Chondrocyte (in vitro differentiated cells): ENCODE results near the gene SPDYE16. TPM values are rescaled to one million over a fixed set of nuclear protein-coding genes. Genes with fewer than 3 reads are reported as not detected.
"Not testable (repeated sequence)": the region's sequence is repeated elsewhere in the genome, so short reads cannot be mapped to it uniquely, and the experiment has no call there.

Experiments used
- DNase-seq: peaks from one replicate; pipeline ENCODE4 v3.0.0; 2021; ENCODE audit warnings: mixed read lengths, low spot score
- H3K27ac Mint-ChIP-seq: one replicate; pipeline ENCODE4 v1.8.0; 2021; ENCODE audit warnings: mild to moderate bottlenecking, moderate library complexity, mixed read lengths; ENCODE audit not compliant: unreplicated experiment
- H3K27me3 Mint-ChIP-seq: 2 replicates; pipeline ENCODE4 v1.8.0; 2021; ENCODE audit warnings: low read depth, mixed read lengths
- H3K36me3 Mint-ChIP-seq: 2 replicates; pipeline ENCODE4 v1.8.0; 2021; ENCODE audit warnings: low read depth, mixed read lengths
- H3K4me1 Mint-ChIP-seq: 2 replicates; pipeline ENCODE4 v1.8.0; 2021; ENCODE audit warnings: low read depth, mild to moderate bottlenecking, mixed read lengths
- H3K4me3 Mint-ChIP-seq: one replicate; pipeline ENCODE4 v1.8.0; 2021; ENCODE audit warnings: mild to moderate bottlenecking, moderate library complexity, mixed read lengths; ENCODE audit not compliant: unreplicated experiment
- H3K9me3 Mint-ChIP-seq: 2 replicates; pipeline ENCODE4 v1.8.0; 2021; ENCODE audit warnings: low read depth, mixed read lengths
- CTCF ChIP-seq: fragments of 200-600 bp; sonication (generic); IDR thresholded peaks from 2 replicates; pipeline ENCODE4 v1.5.0; 2021; ENCODE audit warnings: antibody characterized with exemption, mild to moderate bottlenecking, moderate library complexity
- total RNA-seq: library from RNA; stranded (reverse); gene quantifications from 3 replicates; pipeline ENCODE4 v1.2.1, GENCODE V29; 2021

SPDYE16 gene
- total RNA-seq, 1 donor from 2014 or later = not detected

DNA sequence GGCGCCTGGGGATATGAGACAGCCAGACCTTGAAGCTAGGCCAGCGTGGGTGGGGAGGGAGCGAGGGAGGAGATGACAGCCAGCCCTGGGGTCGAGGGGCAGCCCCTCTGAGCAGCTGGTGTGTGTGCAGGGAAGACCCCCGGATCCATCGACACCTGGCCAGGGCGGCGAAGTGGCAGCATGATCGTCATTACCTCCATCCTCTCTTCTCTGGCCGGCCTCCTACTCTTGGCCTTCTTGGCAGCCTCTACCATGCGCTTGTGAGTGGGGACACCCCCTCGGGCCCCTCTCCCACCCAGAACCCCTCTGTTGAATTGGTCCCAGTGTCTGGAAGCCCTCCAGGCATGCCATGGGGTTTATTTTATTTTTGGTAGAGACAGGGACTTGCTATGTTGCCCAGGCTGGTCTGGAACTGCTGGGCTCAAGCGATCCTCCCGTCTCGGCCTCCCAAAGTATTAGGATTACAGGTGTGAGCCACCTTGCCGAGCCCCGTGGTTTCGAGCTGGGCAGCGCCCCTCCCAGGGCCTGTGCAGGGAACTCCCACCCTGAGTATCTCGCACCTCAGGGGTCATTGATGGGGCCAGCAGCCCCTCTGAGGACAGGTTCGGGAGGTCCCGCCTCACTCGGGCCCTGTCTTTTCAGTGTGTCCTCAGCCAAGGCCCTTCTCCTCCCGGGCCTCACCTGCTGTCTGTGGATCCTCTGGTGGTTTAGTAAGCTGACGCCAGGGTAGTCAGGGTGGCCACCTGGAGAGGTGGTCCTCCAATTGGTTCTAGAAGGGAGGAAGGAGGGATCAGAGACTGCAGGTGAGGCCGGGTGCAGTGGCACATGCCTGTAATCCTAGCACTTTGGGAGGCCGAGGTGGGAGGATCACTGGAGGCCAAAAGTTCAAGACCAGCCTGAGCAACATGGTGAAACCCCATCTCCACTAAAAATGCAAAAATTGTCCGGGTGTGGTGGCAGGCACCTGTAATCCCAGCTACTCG, 29.0 kb downstream of the SPDYE16 start:
- Mint-ChIP-seq H3K27me3 (no peaks in the 10 kb centered on the region), H3K4me1 (peaks cover 5% of the 10 kb centered on the region), H3K27ac (no peak overlapping the region), H3K9me3 (no peaks in the 10 kb centered on the region), H3K4me3 (no peak overlapping the region), H3K36me3 (no peaks in the 10 kb centered on the region)
- TF ChIP-seq CTCF = no peak
- no peak for DNase-seq

- peak; percentile 66 for TF ChIP-seq CTCF
- H3K4me3 Mint-ChIP-seq = no peak overlapping the region
- no peaks in the 10 kb centered on the region for H3K27me3 Mint-ChIP-seq
- peak; percentile 80 for DNase-seq
- no peak overlapping the region for H3K27ac Mint-ChIP-seq
- H3K9me3 Mint-ChIP-seq = no peaks in the 10 kb centered on the region
- H3K4me1 Mint-ChIP-seq = peaks cover 5% of the 10 kb centered on the region
- no peaks in the 10 kb centered on the region for H3K36me3 Mint-ChIP-seq
Measured at GRCh38 chr7:76512941-76513816, 29.9 kb downstream of the SPDYE16 start.

DNA sequence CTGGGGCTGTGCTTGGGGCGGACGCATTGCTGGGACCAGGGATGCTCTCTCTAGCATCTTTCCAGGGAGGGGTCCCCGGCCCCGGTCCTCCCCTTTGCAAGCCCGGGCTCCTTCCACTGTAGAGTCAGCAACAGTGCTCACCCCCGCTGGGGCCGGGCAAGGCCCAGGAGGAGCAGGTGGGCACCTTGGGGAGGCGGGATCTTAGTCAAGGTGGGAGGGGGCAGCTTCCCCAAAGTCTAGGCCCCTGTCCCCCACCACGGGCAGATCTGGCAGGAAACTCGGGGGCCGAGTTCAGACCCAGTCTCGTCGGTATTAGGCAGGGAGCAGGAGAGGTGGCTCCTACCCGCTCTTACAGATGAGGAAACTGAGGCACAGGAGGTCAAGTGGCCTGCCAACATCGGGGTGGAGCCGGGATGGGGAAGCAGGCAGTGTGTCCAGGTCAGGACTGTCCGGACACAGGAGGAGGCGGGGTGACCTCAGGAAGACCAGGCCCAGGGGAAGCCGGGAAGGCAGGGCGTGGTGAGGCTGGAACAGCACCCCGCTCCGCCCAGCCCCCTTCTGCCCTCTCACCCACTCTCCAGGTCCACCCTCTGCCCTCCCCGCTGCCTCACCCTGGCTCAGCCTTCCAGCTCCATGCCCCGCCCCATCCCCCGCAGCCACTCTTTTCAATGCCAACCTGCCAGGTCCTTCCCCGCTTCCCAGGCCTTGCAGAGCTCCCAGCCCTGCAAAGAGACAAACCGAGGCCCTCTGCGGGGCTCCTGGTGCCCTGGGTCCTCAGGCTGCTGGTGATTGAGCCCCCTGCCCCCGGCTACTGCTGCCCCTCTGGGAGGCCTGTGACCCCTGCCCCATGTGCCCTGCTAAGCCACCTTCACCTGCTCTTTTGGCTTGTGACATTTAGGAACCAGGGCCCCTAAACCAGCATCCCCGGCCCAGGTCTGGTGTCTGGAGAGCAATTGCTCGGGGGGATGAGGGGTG, 30.9 kb downstream of the SPDYE16 start:
- not testable (repeated sequence) for H3K27me3 Mint-ChIP-seq, H3K9me3 Mint-ChIP-seq, H3K4me1 Mint-ChIP-seq, DNase-seq, H3K36me3 Mint-ChIP-seq, H3K4me3 Mint-ChIP-seq, H3K27ac Mint-ChIP-seq

DNA sequence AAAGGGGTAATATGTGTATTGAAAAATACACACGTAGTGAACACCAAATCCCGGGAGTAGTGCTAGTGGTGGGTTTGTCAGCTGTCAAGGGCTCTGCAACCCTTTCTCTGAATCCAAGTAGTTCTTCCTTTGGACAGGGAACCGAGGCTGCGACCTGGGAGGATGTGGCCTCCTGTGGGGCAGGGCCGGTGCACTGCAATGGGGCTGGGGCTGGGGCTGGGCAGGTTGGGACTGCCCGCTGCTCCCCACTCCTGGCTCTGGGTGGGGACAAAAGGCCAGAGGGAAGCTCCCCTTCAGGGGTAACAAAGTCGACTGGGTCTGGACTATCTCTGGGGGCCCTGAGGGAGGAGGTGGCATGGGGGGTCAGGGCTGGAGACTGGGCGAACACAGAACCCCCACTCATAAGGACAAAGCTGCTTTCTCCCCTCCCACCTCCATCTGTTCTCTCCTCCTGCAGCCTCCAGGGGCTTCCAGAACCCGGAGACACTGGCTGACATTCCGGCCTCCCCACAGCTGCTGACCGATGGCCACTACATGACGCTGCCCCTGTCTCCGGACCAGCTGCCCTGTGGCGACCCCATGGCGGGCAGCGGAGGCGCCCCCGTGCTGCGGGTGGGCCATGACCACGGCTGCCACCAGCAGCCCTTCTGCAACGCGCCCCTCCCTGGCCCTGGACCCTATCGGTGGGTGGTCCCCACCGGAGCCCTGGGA, 31.7 kb downstream of the SPDYE16 start:
- peak; percentile 37 for DNase-seq
- not testable (repeated sequence) for H3K27ac Mint-ChIP-seq, H3K4me1 Mint-ChIP-seq, H3K27me3 Mint-ChIP-seq, H3K4me3 Mint-ChIP-seq, H3K36me3 Mint-ChIP-seq, H3K9me3 Mint-ChIP-seq

- Mint-ChIP-seq H3K27ac (no peak within 1 kb of the TSS), H3K27me3 (no peaks in the 10 kb centered on the region), H3K4me3 (no peak within 1 kb of the TSS), H3K36me3 (no peaks in the 10 kb centered on the region), H3K4me1 (peaks cover 5% of the 10 kb centered on the region), H3K9me3 (peaks cover 2% of the 10 kb centered on the region)
- DNase-seq = peak; percentile 90
- no peak for TF ChIP-seq CTCF
Measured at GRCh38 chr7:76509931-76510877, 32.9 kb downstream of the SPDYE16 start, which contains the start of gene UPK3B. Gene UPK3B, plus strand, starts transcription at chr7:76510552. Its CDS starts 101 bp downstream, at chr7:76510653.
